GM10248 (cell line): ENCODE results near the gene SESN1.

Experiments
- CTCF ChIA-PET: fragments of 300-600 bp; sonication (Branson Sonifier 250); formaldehyde crosslinking; extraction: SDS; loops from one replicate; lab custom pipeline; 2021; ENCODE audit warnings: antibody characterized with exemption; lab: Yijun Ruan, JAX
- POLR2A ChIA-PET: fragments of 350-650 bp; sonication (Branson Sonifier 250); formaldehyde crosslinking; extraction: SDS; loops from one replicate; lab custom pipeline; 2020; ENCODE audit warnings: antibody characterized with exemption; lab: Yijun Ruan, JAX
- DNase-seq: peaks from one replicate; pipeline ENCODE4 v3.0.0; 2012; ENCODE audit errors: extremely low spot score
- TF ChIP-seq, protein P1 (sequence below): IDR thresholded peaks from 2 replicates; pipeline ENCODE4 v1.5.1; 2012; ENCODE audit warnings: mild to moderate bottlenecking, low read depth; ENCODE audit errors: extremely low read depth, missing control alignments, control extremely low read depth

SESN1 gene

DNA sequence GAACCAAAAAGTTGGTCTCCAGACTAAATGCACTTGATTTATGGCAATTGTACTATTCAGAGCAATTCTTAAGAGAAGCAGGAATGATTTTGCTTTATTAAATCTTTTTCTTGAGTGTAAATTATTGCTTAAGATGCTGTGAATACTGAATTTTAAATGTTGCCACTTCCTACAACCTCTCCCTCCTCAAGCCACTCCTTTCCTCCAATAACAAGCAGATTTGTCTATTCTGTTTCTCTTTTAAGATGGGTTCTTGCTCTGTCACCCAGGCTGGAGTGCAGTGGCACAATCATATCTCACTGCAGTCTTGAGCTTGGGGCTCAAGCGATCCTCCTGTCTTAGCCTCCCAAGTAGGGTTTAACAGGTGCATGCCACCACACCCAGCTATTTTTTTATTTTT lies 65.3 kb downstream of the SESN1 start:
- ChIA-PET POLR2A (no interaction called here), CTCF (interaction anchor here (1.1 to 1.2 kb wide), 2 partner anchors 14 to 44 kb away, joined by 3 read pairs; no protein-coding TSS in a partner anchor)
- DNase-seq = no peak
- TF ChIP-seq, protein P1, sequence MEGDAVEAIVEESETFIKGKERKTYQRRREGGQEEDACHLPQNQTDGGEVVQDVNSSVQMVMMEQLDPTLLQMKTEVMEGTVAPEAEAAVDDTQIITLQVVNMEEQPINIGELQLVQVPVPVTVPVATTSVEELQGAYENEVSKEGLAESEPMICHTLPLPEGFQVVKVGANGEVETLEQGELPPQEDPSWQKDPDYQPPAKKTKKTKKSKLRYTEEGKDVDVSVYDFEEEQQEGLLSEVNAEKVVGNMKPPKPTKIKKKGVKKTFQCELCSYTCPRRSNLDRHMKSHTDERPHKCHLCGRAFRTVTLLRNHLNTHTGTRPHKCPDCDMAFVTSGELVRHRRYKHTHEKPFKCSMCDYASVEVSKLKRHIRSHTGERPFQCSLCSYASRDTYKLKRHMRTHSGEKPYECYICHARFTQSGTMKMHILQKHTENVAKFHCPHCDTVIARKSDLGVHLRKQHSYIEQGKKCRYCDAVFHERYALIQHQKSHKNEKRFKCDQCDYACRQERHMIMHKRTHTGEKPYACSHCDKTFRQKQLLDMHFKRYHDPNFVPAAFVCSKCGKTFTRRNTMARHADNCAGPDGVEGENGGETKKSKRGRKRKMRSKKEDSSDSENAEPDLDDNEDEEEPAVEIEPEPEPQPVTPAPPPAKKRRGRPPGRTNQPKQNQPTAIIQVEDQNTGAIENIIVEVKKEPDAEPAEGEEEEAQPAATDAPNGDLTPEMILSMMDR = no peak

DNA sequence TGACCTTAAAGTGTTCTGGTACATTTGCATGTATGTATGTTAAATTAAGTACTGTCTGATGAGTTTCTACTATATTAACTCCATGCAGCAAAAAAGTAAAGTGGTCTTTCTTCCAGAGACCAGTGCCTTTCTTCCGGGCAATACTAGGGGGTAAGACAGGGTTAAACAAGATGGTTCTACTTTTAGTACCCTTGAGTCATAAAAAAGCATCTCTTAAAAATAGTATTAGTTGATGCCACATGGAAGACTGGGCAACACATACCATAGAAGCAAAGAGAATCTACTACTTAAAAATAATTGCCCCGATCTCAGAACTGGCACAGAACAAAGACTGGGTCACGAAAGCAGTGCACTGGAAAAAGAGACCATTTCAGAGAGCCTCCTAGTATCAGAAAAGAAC lies 66.2 kb downstream of the SESN1 start:
- POLR2A ChIA-PET = no interaction called here
- CTCF ChIA-PET = interaction anchor here (1.2 kb wide), 1 partner anchor 14 kb away, joined by 3 read pairs; no protein-coding TSS in a partner anchor
- DNase-seq = no peak
- TF ChIP-seq, protein P1 = no peak

DNA sequence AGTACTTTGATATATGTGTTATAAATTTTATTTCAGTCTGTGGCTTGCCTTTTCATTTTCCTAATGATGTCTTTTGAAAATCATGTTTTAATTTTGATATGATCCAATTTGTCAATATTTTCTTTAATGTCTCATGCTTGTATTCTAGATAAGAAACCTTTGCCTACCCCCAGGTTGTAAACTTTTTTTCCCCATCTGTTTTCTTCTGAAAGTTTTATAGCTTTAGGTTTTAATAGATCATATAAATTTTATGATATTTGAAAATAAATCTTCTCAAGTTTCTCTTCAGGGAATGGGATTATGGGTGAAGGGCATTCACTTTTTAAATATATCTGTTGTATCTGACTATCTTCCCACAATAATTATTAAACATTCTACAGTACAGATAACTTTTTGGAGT lies 66.7 kb downstream of the SESN1 start:
- ChIA-PET POLR2A (no interaction called here), CTCF (no interaction called here)
- TF ChIP-seq, protein P1 = no peak
- DNase-seq = no peak

DNA sequence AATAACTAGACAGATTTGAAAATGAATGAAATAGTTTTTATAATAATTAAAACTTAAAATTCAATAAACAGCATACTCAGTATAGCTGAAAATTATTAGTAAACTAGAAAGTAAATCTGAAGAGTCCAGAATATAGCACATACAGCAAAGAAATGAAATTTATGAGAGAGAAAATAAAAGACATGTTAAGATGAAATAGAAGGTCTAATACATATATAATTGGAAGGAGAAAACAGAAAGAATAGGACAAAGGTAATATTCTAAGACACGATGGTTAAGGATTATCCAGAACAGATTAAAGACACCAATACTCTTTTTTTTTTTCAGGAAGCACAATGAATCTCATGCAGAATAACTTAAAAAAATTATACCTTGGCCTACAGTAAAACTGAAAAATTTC lies 69.0 kb downstream of the SESN1 start:
- ChIA-PET POLR2A (no interaction called here), CTCF (interaction anchor here (1.0 kb wide), 1 partner anchor 10 kb away, joined by 3 read pairs; no protein-coding TSS in a partner anchor)
- DNase-seq = no peak
- TF ChIP-seq, protein P1 = no peak

- TF ChIP-seq, protein P1 = no peak
- no peak for DNase-seq
- POLR2A ChIA-PET = no interaction called here
- CTCF ChIA-PET = interaction anchor here (1.0 kb wide), 1 partner anchor 11 kb away, joined by 3 read pairs; no protein-coding TSS in a partner anchor
Observed at GRCh38 chr6:109024784-109025183, 69.9 kb downstream of the SESN1 start.

GRCh38 chr6:109024368-109024767 lies 70.3 kb downstream of the SESN1 start:
- ChIA-PET CTCF (no interaction called here), POLR2A (no interaction called here)
- DNase-seq = no peak
- TF ChIP-seq, protein P1 = no peak
